NCI-H69 (cell line): ENCODE data around the gene SMOC1.

ENCODE experiments used
- DNase-seq: peaks from one replicate; lab custom pipeline; 2025; lab: John Stamatoyannopoulos, UW

Gene SMOC1

DNA sequence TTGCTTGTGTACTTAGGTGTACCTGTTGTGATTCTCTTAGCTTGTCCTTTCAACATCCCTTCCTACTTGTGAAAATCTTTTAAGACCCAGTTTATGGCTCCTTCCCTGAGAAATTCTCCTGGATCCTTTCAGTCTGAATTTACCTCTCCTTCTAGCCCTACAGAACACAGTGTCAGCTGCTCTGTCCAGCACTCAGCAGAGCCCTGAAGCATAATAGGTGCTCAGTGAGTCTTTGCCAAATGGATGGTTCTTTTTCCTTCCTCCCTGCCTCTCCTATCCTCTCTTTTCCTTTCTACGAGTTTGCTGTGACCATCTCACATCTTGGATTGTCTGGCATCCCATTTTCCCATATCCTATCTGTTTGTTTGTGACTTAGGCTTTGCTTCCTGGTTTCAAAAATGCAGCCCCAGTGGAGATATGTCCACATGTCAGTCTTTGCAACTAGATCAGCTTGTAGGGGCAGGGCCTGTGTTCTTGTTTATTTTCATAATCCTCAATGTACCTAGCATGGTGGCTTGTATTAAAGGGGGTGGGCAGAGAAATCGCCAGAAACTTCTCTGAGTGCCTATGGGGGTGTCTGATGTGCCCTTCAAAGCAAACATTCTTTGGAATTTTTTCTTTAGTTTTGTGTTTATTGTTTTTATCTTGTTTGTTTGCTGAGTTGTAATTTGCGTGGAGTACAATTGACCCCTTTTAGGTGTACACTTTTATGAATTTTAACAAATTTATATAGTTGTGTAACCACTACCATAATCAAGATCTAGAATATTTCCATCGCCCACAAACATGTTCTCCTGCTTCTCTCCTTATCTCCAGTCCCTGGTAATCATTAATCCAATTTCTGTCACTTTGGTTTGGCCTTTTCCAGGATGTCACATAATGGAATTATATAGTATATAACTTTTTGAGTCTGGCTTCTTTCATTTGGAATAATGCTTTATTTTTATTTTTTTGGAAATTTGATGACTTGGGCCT is 62.8 kb downstream of the SMOC1 start:
- no peak for DNase-seq

DNA sequence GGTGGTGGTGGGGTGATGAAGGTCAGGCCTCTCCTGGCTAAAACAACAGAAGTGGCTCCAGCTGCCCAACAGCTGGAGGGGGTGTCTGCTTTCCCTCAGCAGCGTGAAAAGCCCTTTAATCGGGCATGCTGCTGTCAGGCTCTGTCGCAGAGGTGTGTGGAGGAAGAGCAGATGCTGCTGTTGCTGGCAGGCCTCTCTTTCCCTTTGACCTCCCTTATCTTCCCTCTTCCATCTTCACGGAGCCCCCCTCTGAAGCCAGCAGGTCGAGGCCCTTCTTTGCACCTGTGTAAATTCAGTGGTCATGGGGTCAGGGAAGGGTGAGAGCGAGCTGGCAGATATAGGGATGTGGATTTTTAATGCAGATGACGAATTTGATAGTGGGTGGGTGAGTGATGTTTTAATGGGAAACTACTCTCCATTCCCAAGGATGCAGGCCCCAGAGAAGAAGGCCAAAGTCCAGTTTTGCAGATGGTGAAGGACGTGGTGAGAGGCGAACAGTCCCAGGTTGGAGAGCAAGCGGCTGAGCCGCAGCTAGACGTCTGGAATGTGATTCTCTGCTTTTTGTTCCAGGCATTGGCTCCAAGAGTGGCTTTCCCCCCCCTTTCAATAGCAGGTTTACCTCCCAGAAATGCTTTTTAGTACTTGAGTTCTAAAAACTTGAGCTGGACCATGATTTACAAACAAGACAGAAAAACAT is 64.0 kb downstream of the SMOC1 start:
- peak; percentile 37 for DNase-seq

DNA sequence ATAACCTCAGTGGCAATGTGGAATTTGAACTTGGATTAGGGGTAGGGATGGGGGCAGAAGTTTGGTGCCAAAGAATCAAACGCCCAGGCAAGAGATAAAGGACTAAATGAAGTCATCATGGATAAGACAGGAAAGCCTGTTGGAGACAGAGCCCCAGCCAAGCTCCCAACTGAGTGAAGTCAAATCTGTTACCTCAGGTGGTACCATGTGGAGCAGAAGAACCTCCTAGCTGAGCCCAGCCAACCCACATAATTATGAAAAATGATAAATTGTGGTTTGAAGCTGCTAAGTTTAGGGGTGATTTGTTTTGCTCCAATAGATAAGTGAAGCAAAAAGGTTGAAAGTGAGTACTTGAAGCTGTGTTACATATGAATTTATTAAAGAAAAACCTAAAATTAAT is 66.1 kb downstream of the SMOC1 start:
- peak; percentile 18 for DNase-seq

DNA sequence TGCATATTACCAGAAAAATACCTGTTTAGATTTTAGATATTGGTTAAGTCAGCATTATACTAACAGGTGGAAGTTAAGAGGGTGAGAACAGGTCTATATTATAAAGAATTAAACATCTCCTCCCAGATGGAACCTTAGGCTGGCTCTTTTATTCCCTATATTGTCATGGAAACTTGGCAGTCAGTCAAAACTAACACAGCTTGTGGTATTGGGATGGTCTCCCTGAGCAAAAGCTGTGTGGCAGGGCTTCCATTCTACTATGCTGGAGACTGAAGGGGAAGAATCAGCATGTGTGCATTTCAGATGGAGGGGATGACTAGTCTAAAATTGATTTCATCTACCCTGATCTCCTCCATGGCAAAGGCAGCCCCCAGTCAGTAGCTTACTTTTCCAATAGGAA is 66.7 kb downstream of the SMOC1 start:
- peak; percentile 95 for DNase-seq

DNA sequence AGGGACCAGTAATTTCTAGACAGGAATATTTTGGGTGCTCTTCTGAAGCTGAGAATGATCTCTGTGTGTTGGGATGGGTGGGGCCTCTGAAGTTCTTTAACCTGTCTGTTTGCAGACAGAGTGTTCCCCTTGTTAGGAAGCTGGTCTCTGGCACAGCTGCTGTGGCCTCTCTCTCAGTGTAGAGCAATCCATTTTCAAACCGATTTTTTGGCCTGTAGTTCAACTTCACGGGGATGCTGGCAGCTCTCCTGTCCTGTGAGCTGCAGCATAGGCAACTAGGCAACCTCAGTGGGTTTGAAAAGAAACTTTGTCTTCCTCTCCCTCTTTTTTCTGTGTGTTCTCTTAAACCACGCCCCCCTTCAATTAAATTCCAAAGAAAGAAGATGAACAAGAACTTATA is 69.1 kb downstream of the SMOC1 start:
- DNase-seq: no peak

DNA sequence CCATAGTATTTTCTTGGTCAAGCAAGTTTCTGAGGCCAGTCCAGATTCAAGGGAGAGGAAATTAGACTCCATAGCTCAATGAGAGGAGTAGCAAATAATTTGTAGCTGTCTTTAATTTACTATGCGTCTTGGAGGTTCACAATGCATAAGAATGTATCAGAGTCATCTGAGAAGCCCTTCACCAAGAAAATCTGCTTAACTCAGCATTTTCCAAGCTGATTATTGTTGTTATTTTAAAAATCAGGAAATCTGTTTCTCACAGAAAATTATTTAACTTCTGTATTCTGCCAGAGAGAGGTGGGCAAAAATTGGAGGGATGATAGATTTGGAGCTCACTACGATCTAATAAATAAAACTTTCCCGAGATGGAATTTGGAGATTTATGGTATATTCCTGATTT is 72.0 kb downstream of the SMOC1 start:
- DNase-seq: no peak

DNA sequence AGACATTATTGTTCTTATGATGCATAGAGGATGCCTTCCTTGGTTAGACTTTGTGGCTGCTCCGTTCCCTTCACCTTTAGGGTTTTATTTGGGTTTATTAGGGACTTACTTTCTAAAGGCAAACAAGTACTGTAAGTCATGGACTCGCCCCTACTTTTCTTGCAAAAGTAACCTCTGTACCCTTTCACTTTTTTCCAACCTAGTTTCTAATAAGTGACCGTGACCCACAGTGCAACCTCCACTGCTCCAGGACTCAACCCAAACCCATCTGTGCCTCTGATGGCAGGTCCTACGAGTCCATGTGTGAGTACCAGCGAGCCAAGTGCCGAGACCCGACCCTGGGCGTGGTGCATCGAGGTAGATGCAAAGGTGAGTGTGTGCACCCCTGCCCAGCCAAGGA is 72.7 kb downstream of the SMOC1 start:
- DNase-seq: no peak

DNA sequence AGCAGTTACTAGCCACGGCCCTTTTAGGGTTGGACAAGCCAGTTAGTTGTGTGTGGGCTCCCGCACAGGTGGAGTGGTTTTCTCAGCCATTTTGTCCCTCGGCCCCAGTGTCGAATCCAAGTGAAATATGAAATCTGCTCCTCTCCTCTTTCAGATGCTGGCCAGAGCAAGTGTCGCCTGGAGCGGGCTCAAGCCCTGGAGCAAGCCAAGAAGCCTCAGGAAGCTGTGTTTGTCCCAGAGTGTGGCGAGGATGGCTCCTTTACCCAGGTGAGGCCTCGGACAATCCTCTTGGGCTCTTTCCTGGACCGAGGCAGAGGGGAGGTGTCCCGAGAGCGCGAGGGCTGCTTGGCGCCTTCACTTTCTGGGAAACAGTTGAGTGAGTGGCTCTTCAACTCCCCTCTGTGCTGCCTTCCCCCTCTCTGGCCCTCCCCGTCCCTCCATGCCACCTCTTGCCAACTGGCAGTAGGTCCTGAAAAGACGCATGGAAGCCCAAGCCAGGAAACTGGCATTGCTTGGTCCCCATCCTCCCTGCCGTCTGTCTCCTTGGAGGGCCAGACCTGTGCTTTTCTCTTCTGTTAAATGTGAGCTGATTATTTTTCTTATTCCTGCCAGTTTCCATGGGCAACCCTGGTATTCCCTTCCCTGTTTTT is 74.2 kb downstream of the SMOC1 start:
- DNase-seq: no peak

DNA sequence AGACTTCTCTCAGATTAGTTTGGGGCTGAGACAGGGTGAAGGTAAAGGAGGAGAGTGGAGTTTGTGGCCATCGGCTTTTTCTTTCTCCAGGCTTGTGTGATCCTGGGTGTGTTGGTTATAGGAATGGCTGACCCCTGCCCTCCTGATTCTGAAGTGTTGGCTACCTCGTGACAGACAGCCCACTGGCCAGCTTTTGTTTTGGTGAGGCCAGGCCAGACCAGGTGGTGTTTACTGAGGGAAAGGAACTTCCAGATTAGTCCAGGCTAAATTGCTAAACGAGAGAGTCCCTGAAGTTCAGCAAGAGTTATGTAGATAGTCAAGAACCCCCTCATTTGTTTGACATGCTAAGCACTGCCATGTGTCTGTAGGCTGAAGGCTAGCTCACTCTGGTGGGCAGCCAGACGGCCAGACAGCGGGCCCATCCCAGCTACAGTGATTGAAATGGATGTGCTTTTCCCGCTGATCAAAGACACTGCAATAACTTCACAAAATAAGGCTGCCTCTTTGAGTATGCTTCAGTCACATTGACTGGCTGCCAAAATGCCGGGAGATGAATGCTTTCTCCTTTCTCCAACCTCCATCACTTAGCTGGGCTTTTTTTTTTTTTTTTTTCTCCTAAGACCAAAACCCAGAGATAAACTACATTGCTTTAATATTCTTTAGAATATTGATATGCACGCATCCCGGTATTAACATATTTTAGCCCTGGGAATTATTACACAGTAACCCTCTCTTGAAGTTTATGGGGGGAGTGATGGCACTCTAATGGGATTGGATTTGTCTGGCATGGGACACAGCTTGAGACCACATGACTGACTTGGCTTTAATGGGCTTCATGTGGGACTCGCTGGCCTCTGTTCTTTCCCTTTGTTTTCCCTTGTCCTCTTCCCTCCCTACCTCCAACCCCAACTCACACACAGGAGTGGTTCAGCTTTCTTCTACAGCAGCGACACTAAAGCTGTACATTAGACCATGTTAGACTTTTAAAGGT is 76.9 kb downstream of the SMOC1 start:
- DNase-seq: no peak

DNA sequence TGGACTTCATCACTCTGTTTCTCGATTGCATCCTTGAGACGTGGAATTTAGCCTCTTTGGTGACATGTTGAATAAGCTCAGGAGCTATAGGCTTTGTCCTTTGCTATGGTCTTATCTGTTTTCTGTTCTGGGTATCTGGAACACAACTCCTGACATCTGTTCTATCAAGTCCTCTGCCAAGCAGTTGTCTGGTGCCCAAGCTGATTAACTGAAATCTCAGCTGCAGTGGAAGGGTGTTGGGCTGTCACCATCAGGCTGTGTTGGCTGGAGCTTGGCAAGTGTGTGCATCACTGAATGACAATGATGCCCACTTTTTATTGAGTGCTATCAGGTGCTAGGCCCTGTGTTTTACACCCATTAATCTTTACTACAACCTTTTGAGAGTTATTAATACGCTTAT is 77.8 kb downstream of the SMOC1 start:
- DNase-seq: no peak

DNA sequence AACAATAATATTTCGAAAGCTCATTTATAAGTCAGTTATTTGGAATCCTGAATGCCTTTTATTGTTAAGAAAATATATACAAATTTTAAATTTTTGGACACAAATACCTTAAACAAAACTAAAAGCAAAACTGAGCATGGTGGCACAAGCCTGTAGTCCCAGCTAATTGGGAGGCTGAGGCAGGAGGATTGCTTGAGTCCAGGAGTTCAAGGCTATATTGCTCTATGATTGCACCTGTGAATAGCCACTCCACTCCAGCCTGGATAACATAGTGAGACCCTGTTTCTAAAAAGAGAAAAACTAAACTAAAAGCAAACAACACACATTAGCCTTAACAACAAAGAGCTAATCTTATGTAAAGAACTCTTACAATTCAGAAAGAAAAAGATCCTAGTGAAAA is 78.8 kb downstream of the SMOC1 start:
- no peak for DNase-seq

DNA sequence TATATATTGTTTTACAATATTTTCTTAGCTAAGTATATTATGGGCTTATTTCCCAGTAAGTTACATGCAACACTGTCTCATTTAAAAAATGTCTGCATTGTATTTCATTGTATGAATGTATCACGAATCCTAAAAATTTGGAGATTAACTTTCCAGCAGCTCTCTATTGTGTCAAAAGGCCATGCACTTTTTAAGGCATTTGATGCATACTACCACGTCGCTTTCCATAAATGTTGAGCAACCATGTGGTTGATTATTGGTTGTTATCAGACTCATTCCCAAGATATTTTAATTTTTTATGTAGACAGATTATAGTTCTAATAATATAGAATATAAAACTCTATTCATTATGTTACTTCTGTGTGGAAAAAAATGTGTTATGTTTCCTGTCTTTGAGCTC is 79.9 kb downstream of the SMOC1 start:
- no peak for DNase-seq

DNA sequence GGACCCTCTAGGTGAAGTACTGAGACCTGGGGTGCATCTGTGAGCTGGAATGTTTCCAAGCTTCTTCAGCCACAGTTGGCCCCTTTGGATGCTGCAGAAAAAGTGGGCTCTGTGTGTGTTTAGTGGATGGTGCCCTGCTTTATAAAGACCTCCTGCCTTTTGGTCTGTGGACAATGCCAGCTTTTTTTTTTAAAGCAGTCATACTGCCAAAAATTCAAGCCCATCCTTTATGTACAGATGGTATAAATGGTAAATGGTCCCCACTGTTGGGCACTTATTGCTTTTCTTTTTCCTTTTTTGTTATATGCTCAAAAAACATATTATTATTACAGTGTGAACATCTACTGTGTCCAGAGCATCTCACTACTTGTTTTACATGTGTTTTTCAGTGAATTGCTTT is 81.1 kb downstream of the SMOC1 start:
- DNase-seq: peak; percentile 41

DNA sequence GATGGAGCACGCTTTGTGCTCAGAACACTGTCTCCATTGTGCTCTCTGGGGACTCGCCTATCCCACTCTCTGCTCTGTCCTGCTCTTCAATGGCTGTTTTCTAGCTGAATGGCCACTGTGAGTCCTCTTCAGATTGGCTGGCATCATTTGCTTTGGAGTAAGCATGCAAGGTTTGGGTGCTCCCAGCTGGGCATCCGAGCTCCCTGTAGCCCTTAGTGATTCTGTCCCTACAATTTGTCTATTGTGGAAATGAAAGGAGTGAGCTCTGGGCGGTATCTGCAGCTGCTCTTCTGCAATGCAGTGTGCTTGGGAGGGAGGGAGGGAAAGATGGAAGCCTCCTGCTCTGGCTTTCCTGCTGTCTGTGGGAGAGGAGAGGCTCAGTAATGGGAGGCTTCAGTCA is 84.8 kb downstream of the SMOC1 start:
- DNase-seq: peak; percentile 23

DNA sequence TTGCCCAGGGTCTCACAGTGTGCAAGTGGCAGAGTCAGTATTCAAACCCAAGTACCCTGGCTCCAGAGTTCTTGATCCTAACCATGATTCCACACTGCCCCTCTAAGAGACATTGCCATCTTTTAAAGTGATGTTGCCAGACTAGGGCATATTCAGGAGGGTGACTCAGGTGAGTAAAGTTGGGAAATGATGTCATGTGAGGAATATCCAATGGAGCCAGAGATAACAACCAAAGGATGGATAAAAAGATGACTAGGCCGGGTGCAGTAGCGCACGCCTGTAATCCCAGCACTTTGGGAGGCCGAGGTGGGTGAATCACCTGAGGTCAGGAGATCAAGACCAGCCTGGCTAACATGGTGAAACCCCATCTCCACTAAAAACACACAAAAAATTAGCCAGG is 85.6 kb downstream of the SMOC1 start:
- DNase-seq: no peak

DNA sequence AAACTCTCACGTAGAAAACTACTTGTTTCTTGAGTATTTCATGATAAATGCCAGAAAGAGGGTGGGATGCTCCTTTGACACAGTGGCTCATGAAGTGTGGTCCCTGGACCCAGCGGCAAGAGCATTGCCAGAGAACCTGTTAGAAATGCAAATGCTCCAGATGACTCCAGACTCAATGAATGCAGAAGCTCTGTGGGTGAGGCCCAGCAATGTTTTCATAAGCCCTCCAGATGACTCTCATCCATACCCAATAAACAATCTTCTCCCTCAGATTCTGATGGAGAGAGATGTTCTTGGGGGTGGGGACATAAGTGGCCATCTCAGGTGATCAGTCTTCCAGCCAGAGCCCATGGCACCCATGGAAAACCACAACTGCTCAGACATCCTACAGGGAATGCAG is 88.9 kb downstream of the SMOC1 start:
- no peak for DNase-seq

DNA sequence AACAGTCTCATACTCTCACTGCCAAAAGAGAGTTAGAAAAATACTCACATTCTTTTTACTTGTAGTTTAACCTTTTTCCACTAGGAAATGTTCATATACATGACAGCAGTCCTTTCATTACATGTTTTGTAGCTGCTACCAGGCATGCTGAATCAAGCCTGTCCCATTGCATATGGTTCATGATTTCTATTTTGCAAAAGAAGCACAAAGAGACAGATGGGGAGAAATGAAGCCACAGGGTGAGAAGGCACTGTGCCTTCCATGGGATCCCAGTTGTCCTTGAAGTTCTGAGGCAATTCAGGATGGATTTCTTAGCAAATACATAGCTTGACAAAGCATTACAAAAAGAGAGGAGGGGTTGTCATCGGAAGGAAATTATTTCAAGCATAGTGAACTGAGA is 89.5 kb downstream of the SMOC1 start:
- DNase-seq: no peak

DNA sequence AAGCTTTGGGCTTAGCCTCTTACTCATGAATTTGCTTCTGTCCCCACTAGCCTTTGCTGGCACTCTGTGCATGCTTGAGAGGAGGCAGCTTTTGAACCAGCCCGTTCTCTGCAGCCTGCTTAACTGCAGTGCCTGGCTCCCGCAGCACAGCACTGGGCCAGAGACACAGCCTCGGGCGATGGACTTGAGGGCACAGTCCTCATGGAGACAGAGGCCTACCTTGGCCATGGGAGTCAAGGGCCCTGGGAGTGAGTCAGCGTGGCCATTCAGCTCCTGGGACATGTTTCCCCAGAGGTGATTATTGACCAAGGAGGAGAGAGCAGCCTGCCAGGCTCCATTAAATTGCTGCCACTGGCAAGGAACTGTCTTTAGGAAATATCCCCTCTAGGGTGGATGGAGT is 93.5 kb downstream of the SMOC1 start:
- no peak for DNase-seq

DNA sequence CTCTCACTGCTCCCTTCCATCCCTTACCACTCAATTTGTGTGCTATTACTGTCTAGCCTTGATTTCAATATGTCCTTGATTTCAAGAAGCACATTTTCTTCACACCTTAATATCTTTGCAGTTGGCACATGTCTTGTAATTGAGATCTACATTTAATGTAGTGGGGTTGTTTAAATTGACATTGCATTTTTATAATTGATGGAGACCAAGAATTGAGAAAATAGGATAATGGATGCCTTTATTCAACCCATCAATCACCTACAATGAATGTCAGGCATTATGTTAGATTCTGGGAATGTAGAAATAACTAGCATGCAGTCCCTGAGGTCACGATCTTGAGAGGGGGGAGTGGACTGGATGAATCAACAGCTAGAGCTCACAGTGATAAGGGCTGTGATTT is 94.6 kb downstream of the SMOC1 start:
- DNase-seq: no peak

DNA sequence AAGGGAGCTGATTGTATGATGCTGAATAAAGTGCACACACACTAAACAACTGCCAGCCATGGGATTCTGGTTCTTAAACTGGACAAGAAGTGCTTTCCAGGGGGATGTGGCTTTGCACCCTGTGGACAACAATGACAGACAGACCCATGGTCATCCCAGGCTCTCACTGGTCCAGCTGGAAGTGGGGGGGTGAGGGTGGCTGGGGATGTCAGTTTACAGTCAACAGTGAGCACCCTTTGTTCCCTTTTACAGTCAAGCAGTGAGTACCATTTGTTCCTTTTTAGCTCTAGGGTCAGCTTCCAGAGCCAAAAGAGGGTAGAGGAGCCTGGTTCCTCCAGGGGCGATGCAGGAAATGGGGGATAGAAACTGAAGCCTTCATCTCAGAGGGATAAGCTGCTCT is 100.7 kb downstream of the SMOC1 start:
- DNase-seq: no peak
